GM21576 (cell line): Measurements from ENCODE around the gene RPL34.

ENCODE experiments used
- ATAC-seq: cut with Tn5 transposase; IDR thresholded peaks from one replicate; pipeline ENCODE4 v1.9.1; 2021; ENCODE audit warnings: mild to moderate bottlenecking, moderate library complexity; ENCODE audit not compliant: unreplicated experiment

Gene RPL34

GRCh38 chr4:108622828-108623227 is 2.5 kb downstream of the RPL34 start:
- ATAC-seq, result no peak

- no peak for ATAC-seq
Observed at GRCh38 chr4:108624263-108625056, 4.1 kb downstream of the RPL34 start.

GRCh38 chr4:108626056-108626455 is 5.7 kb downstream of the RPL34 start:
- ATAC-seq, result no peak

- no peak for ATAC-seq
Observed at GRCh38 chr4:108628411-108628810, 8.0 kb downstream of the RPL34 start.

GRCh38 chr4:108635070-108635655 is 14.8 kb downstream of the RPL34 start:
- ATAC-seq, result no peak

GRCh38 chr4:108636246-108636645 is 15.9 kb downstream of the RPL34 start:
- ATAC-seq, result no peak

- ATAC-seq, result no peak
Observed at GRCh38 chr4:108637856-108638255, 17.5 kb downstream of the RPL34 start.

- ATAC-seq, result no peak
Observed at GRCh38 chr4:108644237-108644636, 23.9 kb downstream of the RPL34 start.

GRCh38 chr4:108646706-108647105 is 26.3 kb downstream of the RPL34 start:
- ATAC-seq, result no peak

GRCh38 chr4:108649863-108650211 is 29.5 kb downstream of the RPL34 start:
- ATAC-seq, result peak; percentile 3

- ATAC-seq, result peak; percentile 89
Observed at GRCh38 chr4:108650212-108651013, 30.0 kb downstream of the RPL34 start, which contains the start of gene OSTC. OSTC (plus strand) TSS chr4:108650599; CDS start chr4:108650656, 57 bp downstream.

GRCh38 chr4:108651014-108651791 is 30.8 kb downstream of the RPL34 start:
- ATAC-seq, result peak; percentile 26

GRCh38 chr4:108662629-108663028 is 42.3 kb downstream of the RPL34 start:
- ATAC-seq, result no peak

GRCh38 chr4:108674356-108674977 is 54.1 kb downstream of the RPL34 start:
- ATAC-seq, result no peak
